SHP77 treated with DMSO at 0.1 percent for 48 hours (cell line): ENCODE results near the gene RASGRP3.
A peak's percentile ranks its signal among the peaks of the same experiment; 100 is the strongest.
"Not testable (repeated sequence)": the region's sequence is repeated elsewhere in the genome, so short reads cannot be mapped to it uniquely, and the experiment has no call there.

Source experiments
- DNase-seq: peaks from one replicate; lab custom pipeline; 2025; lab: John Stamatoyannopoulos, UW

Gene RASGRP3

GRCh38 chr2:33476131-33476792 lies at the start of gene RASGRP3:
Gene RASGRP3, plus strand, starts transcription at chr2:33476649. Its CDS starts 38,488 bp downstream, at chr2:33515137.
- no peak for DNase-seq

- DNase-seq, result no peak
Observed at GRCh38 chr2:33426666-33427231, 49.7 kb upstream of the RASGRP3 start.

DNA sequence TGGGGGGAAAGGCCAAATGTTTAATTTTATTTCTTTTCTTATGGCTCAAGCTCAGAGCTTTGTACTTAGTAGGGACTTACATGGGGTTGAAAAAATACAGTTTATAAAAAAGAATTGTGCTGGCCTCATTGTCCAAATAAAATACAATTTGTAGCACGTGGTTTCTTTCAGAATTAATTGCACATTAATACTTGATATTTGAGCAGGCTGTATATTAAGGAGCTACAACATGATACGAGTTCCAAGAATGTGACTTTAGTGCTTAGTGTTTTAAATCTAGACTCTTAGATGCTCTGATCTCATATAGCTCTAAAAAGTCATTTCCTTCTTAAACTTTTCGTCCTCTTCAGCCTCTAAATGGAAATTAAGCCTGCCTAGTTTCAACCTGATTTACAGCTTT lies 46.4 kb upstream of the RASGRP3 start:
- no peak for DNase-seq

GRCh38 chr2:33430856-33431255 lies 45.6 kb upstream of the RASGRP3 start:
- DNase-seq, result no peak

- DNase-seq, result no peak
Observed at GRCh38 chr2:33432871-33433270, 43.6 kb upstream of the RASGRP3 start.

- DNase-seq, result no peak
Observed at GRCh38 chr2:33433279-33434235, 42.9 kb upstream of the RASGRP3 start.

DNA sequence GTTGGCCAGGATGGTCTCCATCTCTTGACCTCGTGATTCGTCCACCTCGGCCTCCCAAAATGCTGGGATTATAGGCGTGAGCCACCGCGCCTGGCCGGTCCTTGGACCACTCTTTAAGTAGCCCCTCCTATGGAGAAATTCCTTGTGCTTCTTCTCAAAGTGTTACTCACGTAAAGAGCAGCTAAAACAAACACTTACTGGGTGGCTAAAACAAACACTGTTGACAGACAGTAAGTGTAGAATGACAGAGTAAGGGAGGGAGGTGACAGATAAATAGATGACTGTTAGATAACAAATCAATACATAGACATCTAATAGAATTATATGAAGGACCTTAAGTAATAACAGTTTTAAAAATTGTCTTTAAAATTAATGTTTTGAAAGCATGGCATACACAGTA lies 40.9 kb upstream of the RASGRP3 start:
- no peak for DNase-seq

- DNase-seq, result no peak
Observed at GRCh38 chr2:33436083-33436482, 40.4 kb upstream of the RASGRP3 start.

- DNase-seq, result no peak
Observed at GRCh38 chr2:33437297-33437696, 39.2 kb upstream of the RASGRP3 start.

DNA sequence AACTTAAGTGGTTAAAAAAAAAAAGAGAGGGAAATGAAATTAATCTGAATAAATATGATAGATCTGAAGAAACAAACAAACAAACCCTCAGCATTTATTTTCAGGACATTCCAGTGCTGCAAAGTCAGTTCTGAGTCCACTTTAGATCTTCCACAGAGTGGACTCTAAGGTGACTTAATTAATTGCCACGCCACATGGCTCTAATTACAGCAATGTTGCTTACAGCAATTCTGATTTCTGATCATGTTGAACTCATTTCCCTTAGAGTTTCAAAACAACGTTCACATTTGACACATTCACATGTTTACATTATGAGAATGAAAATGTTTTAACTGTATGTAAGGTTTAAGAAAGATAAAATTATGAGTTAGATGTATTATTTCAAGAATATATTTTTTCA lies 38.6 kb upstream of the RASGRP3 start:
- DNase-seq, result no peak

GRCh38 chr2:33441235-33441810 lies 35.1 kb upstream of the RASGRP3 start:
- peak; percentile 21 for DNase-seq

- not testable (repeated sequence) for DNase-seq
Observed at GRCh38 chr2:33442052-33442451, 34.4 kb upstream of the RASGRP3 start.

GRCh38 chr2:33442528-33443079 lies 33.8 kb upstream of the RASGRP3 start:
- no peak for DNase-seq

GRCh38 chr2:33443274-33443829 lies 33.1 kb upstream of the RASGRP3 start:
- no peak for DNase-seq

DNA sequence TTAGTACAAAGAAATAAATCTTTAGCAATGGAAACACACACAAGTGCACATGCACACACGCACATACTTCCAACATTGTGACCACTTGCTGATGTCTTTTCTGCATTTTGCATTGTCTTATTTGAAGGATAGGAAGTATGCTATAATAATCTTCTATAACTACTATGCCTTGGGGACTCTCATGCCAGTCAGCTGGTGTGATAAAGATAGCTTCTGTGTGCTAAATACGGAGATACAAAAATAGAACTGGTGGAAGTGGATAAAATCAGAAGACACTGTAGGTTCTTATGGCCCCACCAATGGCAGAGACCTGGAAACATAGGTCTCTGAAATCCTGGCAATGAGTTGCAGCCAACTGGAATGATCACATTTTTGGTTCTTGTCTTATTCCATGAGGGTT lies 31.5 kb upstream of the RASGRP3 start:
- no peak for DNase-seq

GRCh38 chr2:33448220-33448899 lies 28.1 kb upstream of the RASGRP3 start:
- DNase-seq, result no peak

DNA sequence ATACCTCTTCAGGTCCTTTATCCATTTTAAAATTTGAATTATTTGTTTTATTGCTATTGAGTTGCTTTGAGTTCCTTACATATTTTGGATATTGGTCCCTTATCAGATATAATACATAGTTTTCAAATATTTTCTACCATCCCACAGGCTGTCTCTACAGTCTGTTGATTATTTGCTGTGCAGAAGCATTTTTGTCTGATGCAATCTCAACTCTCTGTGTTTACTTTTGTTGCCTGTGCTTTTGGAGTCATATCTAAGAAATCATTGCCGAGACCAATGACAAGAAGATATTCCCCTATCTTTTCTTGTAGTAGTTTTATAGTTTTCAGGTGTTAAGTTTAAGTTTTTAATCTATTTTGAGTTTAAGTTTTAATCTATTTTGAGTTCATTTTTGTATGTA lies 25.2 kb upstream of the RASGRP3 start:
- DNase-seq, result no peak

DNA sequence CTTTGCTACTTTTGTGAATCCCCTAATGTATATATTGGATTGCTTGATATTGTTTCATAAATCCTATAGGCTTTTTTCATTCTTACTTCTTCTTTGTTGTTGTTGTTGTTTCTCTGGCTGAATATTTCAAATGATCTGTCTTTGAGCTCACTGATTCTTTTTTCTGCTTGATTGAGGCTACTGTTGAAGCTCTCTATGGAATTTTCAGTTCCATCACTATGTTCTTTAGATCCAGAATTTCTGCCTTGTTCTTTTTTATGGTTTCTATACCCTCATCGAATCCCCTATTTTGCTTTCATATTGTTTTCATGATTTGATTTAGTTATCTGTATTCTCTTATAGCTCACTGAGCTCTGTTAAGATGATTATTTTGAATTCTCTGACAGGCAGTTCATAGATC lies 24.6 kb upstream of the RASGRP3 start:
- DNase-seq, result no peak

GRCh38 chr2:33452545-33452944 lies 23.9 kb upstream of the RASGRP3 start:
- DNase-seq, result no peak

- no peak for DNase-seq
Observed at GRCh38 chr2:33453905-33454479, 22.5 kb upstream of the RASGRP3 start.
